ENCODE data around the gene CCDC74B.
"Not testable (repeated sequence)": the region's sequence is repeated elsewhere in the genome, so short reads cannot be mapped to it uniquely, and the experiment has no call there.

GRCh38 chr2:130142396-130143265 is 2.3 kb downstream of the CCDC74B start:
- TF ChIP-seq ZNF274 (IDR thresholded peaks at IDR 0.05; ENCODE audit: low read depth, low read length); YY1 (IDR thresholded peaks at IDR 0.05; ENCODE audit: insufficient read depth, insufficient read length): not testable (repeated sequence)

All from NT2/D1 (cell line).